Keratinocyte (primary cell): ENCODE results near the gene HES2. TPM values are rescaled to one million over a fixed set of nuclear protein-coding genes. Genes with fewer than 3 reads are reported as not detected.
A peak's percentile ranks its signal among the peaks of the same experiment; 100 is the strongest.

Source experiments
- DNase-seq: peaks from one replicate; pipeline ENCODE4 v3.0.0-alpha.2; 2011; ENCODE audit warnings: low read depth, missing footprints, low spot score
- FAIRE-seq: peaks from 2 replicates; lab custom pipeline; 2011; peaks lifted over from hg19 to GRCh38; lab: Jason Lieb, UNC
- H2AFZ ChIP-seq: 2 replicates; pipeline ENCODE4 v1.6.0; 2012; ENCODE audit warnings: low read length, control low read depth, inconsistent platforms; ENCODE audit not compliant: control insufficient read depth
- H3K27ac ChIP-seq: 2 replicates; pipeline ENCODE4 v1.5.1; 2011; ENCODE audit warnings: low read length; ENCODE audit not compliant: control insufficient read depth, insufficient read depth
- H3K27me3 ChIP-seq: 3 replicates; pipeline ENCODE4 v1.6.0; 2011; ENCODE audit warnings: low read length; ENCODE audit not compliant: control insufficient read depth, insufficient read depth; ENCODE audit errors: extremely low read depth
- H3K36me3 ChIP-seq, 2 experiments: 2 replicates in 1 of 2; 3 replicates in 1 of 2; pipeline ENCODE4 v1.5.1; 2011; ENCODE audit warnings: low read length in 2 of 2, mild to moderate bottlenecking in 1 of 2; ENCODE audit not compliant: control insufficient read depth in 2 of 2, insufficient read depth in 2 of 2; ENCODE audit errors: extremely low read depth in 1 of 2
- H3K4me1 ChIP-seq: 3 replicates; pipeline ENCODE4 v1.5.1; 2011; ENCODE audit warnings: low read length; ENCODE audit not compliant: control insufficient read depth, insufficient read depth; ENCODE audit errors: extremely low read depth
- H3K4me2 ChIP-seq: 3 replicates; pipeline ENCODE4 v1.6.0; 2011; ENCODE audit warnings: low read depth, low read length; ENCODE audit not compliant: control insufficient read depth, insufficient read depth; ENCODE audit errors: extremely low read depth
- H3K4me3 ChIP-seq, 3 experiments: fragments of 200-600 bp in 1 of 3; sonication (generic) in 1 of 3; 2 replicates in 2 of 3; 3 replicates in 1 of 3; pipeline ENCODE4 v1.5.1; 2011 to 2016; ENCODE audit warnings: low read length in 3 of 3, mild to moderate bottlenecking in 3 of 3, control low read depth in 2 of 3, inconsistent platforms in 1 of 3, low read depth in 1 of 3, mixed read lengths in 1 of 3, mixed run types in 1 of 3, moderate library complexity in 1 of 3; ENCODE audit not compliant: control insufficient read depth in 2 of 3, insufficient read depth in 2 of 3; ENCODE audit errors: extremely low read depth in 1 of 3
- H3K79me2 ChIP-seq: 2 replicates; pipeline ENCODE4 v1.6.0; 2012; ENCODE audit warnings: low read length; ENCODE audit not compliant: control insufficient read depth, insufficient read depth
- H3K9ac ChIP-seq: 3 replicates; pipeline ENCODE4 v1.6.0; 2011; ENCODE audit warnings: low read length; ENCODE audit not compliant: control insufficient read depth, insufficient read depth; ENCODE audit errors: extremely low read depth
- H3K9me1 ChIP-seq: 3 replicates; pipeline ENCODE4 v1.6.0; 2011; ENCODE audit warnings: low read length; ENCODE audit not compliant: control insufficient read depth, insufficient read depth; ENCODE audit errors: extremely low read depth
- H3K9me3 ChIP-seq: 2 replicates; pipeline ENCODE4 v1.5.1; 2012; ENCODE audit warnings: low read depth, low read length; ENCODE audit not compliant: control insufficient read depth
- H4K20me1 ChIP-seq: 3 replicates; pipeline ENCODE4 v1.6.0; 2011; ENCODE audit warnings: low read length; ENCODE audit not compliant: control insufficient read depth, insufficient read depth; ENCODE audit errors: extremely low read depth
- EZH2 ChIP-seq: IDR thresholded peaks from one replicate; pipeline ENCODE4 v1.6.1; 2012; ENCODE audit warnings: inconsistent platforms, mild to moderate bottlenecking, low read length, moderate library complexity
- dilution Hi-C: fragments of 300-500 bp; cut with MboI; formaldehyde crosslinking; loops from one replicate; pipeline ENCODE4 v1.7.0; 2020; ENCODE audit warnings: low sequenced_read_pairs; ENCODE audit not compliant: extremely low pct_ligation_motif_present
- polyA plus RNA-seq, 5 experiments: library from polyadenylated mRNA; depleted of rRNA in 3 of 5; stranded (reverse) in 3 of 5; stranded (forward) in 1 of 5; unstranded in 1 of 5; fragments of >200 nt; gene quantifications; 1 replicate in 1 of 5; 2 replicates in 3 of 5; 3 replicates in 1 of 5; pipeline versions ENCODE4 v1.2.1 to v1.2.3, GENCODE V29; 2011 to 2012; ENCODE audit warnings: missing spikeins in 2 of 5, low read depth in 1 of 5, low replicate concordance in 1 of 5
- TF ChIP-seq, protein P1 (sequence below), 3 experiments: IDR thresholded peaks in 1 of 3; conservative IDR thresholded peaks in 1 of 3; optimal IDR thresholded peaks in 1 of 3; 2 replicates in 2 of 3; 3 replicates in 1 of 3; pipeline versions ENCODE3 to v1.5.1; 2011; ENCODE audit warnings: low read length in 3 of 3, mild to moderate bottlenecking in 3 of 3, moderate library complexity in 2 of 3, control low read depth in 1 of 3, inconsistent platforms in 1 of 3; ENCODE audit not compliant: insufficient read depth in 2 of 3; ENCODE audit errors: extremely low read depth in 1 of 3

Gene HES2
- polyA plus RNA-seq, 1 donor (not counting 4 experiments of a cell fraction or from before 2014, with no cell fraction given): 30.1 TPM

- Histone ChIP-seq H3K79me2 (peaks cover 94% of the 10 kb centered on the region), H3K27ac (no peak overlapping the region), H3K27me3 (no peaks in the 10 kb centered on the region), H3K4me2 (no peak overlapping the region), H2AFZ (no peak overlapping the region), H3K36me3 (no peaks in the 10 kb centered on the region), H3K9ac (no peak overlapping the region), H3K4me3 (no peak overlapping the region), H3K9me3 (no peaks in the 10 kb centered on the region), H3K9me1 (no peaks in the 10 kb centered on the region), H4K20me1 (peaks cover 7% of the 10 kb centered on the region), H3K4me1 (peaks cover 8% of the 10 kb centered on the region)
- dilution Hi-C loops: no loop called here
- TF ChIP-seq EZH2: no peak
- TF ChIP-seq, protein P1, sequence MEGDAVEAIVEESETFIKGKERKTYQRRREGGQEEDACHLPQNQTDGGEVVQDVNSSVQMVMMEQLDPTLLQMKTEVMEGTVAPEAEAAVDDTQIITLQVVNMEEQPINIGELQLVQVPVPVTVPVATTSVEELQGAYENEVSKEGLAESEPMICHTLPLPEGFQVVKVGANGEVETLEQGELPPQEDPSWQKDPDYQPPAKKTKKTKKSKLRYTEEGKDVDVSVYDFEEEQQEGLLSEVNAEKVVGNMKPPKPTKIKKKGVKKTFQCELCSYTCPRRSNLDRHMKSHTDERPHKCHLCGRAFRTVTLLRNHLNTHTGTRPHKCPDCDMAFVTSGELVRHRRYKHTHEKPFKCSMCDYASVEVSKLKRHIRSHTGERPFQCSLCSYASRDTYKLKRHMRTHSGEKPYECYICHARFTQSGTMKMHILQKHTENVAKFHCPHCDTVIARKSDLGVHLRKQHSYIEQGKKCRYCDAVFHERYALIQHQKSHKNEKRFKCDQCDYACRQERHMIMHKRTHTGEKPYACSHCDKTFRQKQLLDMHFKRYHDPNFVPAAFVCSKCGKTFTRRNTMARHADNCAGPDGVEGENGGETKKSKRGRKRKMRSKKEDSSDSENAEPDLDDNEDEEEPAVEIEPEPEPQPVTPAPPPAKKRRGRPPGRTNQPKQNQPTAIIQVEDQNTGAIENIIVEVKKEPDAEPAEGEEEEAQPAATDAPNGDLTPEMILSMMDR (optimal IDR thresholded peaks at IDR 0.05 in 1 of 3, IDR thresholded peaks at IDR 0.05 in 1 of 3, conservative IDR thresholded peaks at IDR 0.05 in 1 of 3; ENCODE audit: extremely low read depth in 1 of 3, insufficient read depth in 2 of 3, low read length in 3 of 3): no peak
- DNase-seq: no peak
- no peak for FAIRE-seq
These were observed 39.7 kb downstream of the HES2 start for GRCh38 chr1:6380037-6380436.

DNA sequence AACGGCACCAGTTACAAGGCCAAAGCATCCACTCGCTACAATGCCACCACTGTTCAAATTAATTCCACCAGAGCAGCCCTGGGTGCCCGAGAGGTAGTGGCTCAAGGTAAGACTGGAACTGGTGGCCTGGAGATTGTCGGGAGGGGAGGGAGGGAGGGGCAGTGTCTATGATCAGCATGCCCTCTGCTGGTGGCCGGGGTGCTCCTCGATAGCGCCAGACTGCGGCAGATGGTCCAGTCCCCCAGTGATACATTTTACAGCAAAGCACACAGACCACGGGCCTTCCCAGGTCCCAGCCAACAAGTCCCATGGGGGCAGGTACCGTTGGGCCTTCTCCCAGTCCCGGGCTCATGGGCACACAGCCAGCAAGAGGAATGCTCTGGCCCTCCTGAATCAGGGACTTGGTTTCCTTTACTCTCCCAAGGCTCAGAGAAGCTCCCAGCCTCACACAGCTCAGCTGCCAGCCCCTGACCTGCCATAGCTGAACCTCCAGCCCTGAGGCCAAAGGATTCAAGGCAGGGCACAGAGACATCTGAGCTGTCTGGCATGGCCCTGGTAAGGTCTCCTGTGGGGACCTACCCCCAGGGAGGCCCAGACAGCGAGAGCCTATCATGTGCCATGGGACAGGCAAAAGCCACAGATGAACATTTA, 41.5 kb downstream of the HES2 start:
- H3K9ac ChIP-seq: no peak overlapping the region
- H3K79me2 ChIP-seq: peaks cover 92% of the 10 kb centered on the region
- H2AFZ ChIP-seq: no peak overlapping the region
- H3K27me3 ChIP-seq: no peaks in the 10 kb centered on the region
- no peak overlapping the region for H3K4me2 ChIP-seq
- no peak for TF ChIP-seq EZH2
- TF ChIP-seq, protein P1 (optimal IDR thresholded peaks at IDR 0.05 in 1 of 3, IDR thresholded peaks at IDR 0.05 in 1 of 3, conservative IDR thresholded peaks at IDR 0.05 in 1 of 3; ENCODE audit: extremely low read depth in 1 of 3, insufficient read depth in 2 of 3, low read length in 3 of 3): peak in 1 of 3 experiments; percentile 61
- H3K27ac ChIP-seq: no peak overlapping the region
- no peak overlapping the region for H3K4me3 ChIP-seq
- dilution Hi-C loops: no loop called here
- peaks cover 8% of the 10 kb centered on the region for H3K4me1 ChIP-seq
- DNase-seq (no peak), FAIRE-seq (no peak)
- no peaks in the 10 kb centered on the region for H3K9me3 ChIP-seq
- H4K20me1 ChIP-seq: peaks cover 15% of the 10 kb centered on the region
- peaks cover 6% of the 10 kb centered on the region for H3K9me1 ChIP-seq
- no peaks in the 10 kb centered on the region for H3K36me3 ChIP-seq
